Measurements from ENCODE around the gene SMYD3. TPM values are rescaled to one million over a fixed set of nuclear protein-coding genes. Genes with fewer than 3 reads are reported as not detected.

The SMYD3 gene
- total and polyA plus RNA-seq, 2 donors (not counting 3 experiments of a cell fraction or from before 2014, with no cell fraction given): 16.0 to 32.1 TPM

- no peaks in the 10 kb centered on the region for H3K4me1 ChIP-seq (ENCODE audit: control insufficient read depth, extremely low read depth, insufficient read depth, low read length)
- H3K4me2 ChIP-seq (ENCODE audit: insufficient read depth, low read length): no peak overlapping the region
- H2AFZ ChIP-seq (ENCODE audit: low read depth, low read length): no peak overlapping the region
- no peaks in the 10 kb centered on the region for H3K27me3 ChIP-seq (ENCODE audit: control insufficient read depth in 2 of 2, insufficient read depth in 2 of 2, low read length in 2 of 2)
- CTCF ChIA-PET: interaction anchor here (1.6 kb wide), 1 partner anchor 889 kb away, joined by 3 read pairs; no protein-coding TSS in a partner anchor
- H3K9ac ChIP-seq (replicated peaks; ENCODE audit: extremely low read depth, insufficient read depth, low read length): no peak overlapping the region
- FAIRE-seq (no peak), DNase-seq (ENCODE audit: low read depth, low spot score) (no peak)
- no peaks in the 10 kb centered on the region for H3K79me2 ChIP-seq (ENCODE audit: control insufficient read depth, insufficient read depth, low read length)
- BruUV-seq (replicated peaks): no TSS peak
- no peak overlapping the region for H3K27ac ChIP-seq (ENCODE audit: insufficient read depth, low read depth, low read length)
- H4K20me1 ChIP-seq (replicated peaks; ENCODE audit: control insufficient read depth, extremely low read depth, insufficient read depth, low read length): no peaks in the 10 kb centered on the region
- H3K9me3 ChIP-seq (replicated peaks; ENCODE audit: control insufficient read depth, insufficient read depth, low read length): no peaks in the 10 kb centered on the region
- intact Hi-C loops (cut with micrococcal nuclease) (no loop called here), dilution Hi-C loops (cut with MboI; ENCODE audit: extremely low pct_ligation_motif_present, low sequenced_read_pairs) (no loop called here)
- POLR2A ChIA-PET: no interaction called here
- no peak overlapping the region for H3K4me3 ChIP-seq (replicated peaks in 1 of 3; ENCODE audit: insufficient read depth in 1 of 3, low read depth in 1 of 3, low read length in 3 of 3)
- H3K9me1 ChIP-seq (replicated peaks; ENCODE audit: control insufficient read depth, extremely low read depth, insufficient read depth, low read length): no peaks in the 10 kb centered on the region
- TF ChIP-seq POLR2AphosphoS5 (IDR thresholded peaks at IDR 0.05; ENCODE audit: insufficient read depth, low read depth, low read length): no peak
- no peak for TF ChIP-seq FOS (IDR thresholded peaks at IDR 0.05; ENCODE audit: borderline replicate concordance, insufficient read depth, low read length)
- TF ChIP-seq GATA2 (IDR thresholded peaks at IDR 0.05; ENCODE audit: insufficient read depth, insufficient read length, low read depth, low read length): no peak
- TF ChIP-seq EZH2 (IDR thresholded peaks at IDR 0.05; ENCODE audit: borderline replicate concordance, low read depth, low read length, severe bottlenecking): no peak
- no peak for TF ChIP-seq JUN (IDR thresholded peaks at IDR 0.05; ENCODE audit: borderline replicate concordance, insufficient read depth, insufficient read length, low read depth)
- no peak for TF ChIP-seq MAX (IDR thresholded peaks at IDR 0.05; ENCODE audit: insufficient read depth, insufficient read length)
- no peak for TF ChIP-seq POLR2A (IDR thresholded peaks at IDR 0.05; ENCODE audit: low read depth, low read length)
- TF ChIP-seq CTCF (IDR thresholded peaks at IDR 0.05; ENCODE audit: extremely low read depth in 1 of 2, insufficient read depth in 1 of 2, low read depth in 1 of 2, low read length in 2 of 2): no peak
- no peak for TF ChIP-seq MYC (IDR thresholded peaks at IDR 0.05; ENCODE audit: low read depth, low read length)
- no peaks in the 10 kb centered on the region for H3K36me3 ChIP-seq (ENCODE audit: control insufficient read depth in 2 of 2, extremely low read depth in 1 of 2, insufficient read depth in 2 of 2, low read length in 2 of 2)
Measured at GRCh38 chr1:246041360-246041759, 465.7 kb downstream of the SMYD3 start.
